Measurements from ENCODE around the gene SH3BP4. TPM values are rescaled to one million over a fixed set of nuclear protein-coding genes. Genes with fewer than 3 reads are reported as not detected.
"Not testable (repeated sequence)": the region's sequence is repeated elsewhere in the genome, so short reads cannot be mapped to it uniquely, and the experiment has no call there.

The SH3BP4 gene
- total RNA-seq, 1 donor from 2014 or later: 49.5 TPM

GRCh38 chr2:235011929-235012631, 60.3 kb downstream of the SH3BP4 start:
- TF ChIP-seq, protein P1, sequence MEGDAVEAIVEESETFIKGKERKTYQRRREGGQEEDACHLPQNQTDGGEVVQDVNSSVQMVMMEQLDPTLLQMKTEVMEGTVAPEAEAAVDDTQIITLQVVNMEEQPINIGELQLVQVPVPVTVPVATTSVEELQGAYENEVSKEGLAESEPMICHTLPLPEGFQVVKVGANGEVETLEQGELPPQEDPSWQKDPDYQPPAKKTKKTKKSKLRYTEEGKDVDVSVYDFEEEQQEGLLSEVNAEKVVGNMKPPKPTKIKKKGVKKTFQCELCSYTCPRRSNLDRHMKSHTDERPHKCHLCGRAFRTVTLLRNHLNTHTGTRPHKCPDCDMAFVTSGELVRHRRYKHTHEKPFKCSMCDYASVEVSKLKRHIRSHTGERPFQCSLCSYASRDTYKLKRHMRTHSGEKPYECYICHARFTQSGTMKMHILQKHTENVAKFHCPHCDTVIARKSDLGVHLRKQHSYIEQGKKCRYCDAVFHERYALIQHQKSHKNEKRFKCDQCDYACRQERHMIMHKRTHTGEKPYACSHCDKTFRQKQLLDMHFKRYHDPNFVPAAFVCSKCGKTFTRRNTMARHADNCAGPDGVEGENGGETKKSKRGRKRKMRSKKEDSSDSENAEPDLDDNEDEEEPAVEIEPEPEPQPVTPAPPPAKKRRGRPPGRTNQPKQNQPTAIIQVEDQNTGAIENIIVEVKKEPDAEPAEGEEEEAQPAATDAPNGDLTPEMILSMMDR (conservative IDR thresholded peaks at IDR 0.05): no peak
- DNase-seq (ENCODE audit: extremely low spot score, unreplicated experiment): no peak
- Mint-ChIP-seq H3K36me3 (peaks cover 43% of the 10 kb centered on the region), H3K9me3 (peaks cover 8% of the 10 kb centered on the region), H3K4me1 (ENCODE audit: unreplicated experiment) (peaks cover 32% of the 10 kb centered on the region), H3K27me3 (no peaks in the 10 kb centered on the region), H3K27ac (peak overlapping the region; percentile 53), H3K4me3 (peak overlapping the region; percentile 6)

DNA sequence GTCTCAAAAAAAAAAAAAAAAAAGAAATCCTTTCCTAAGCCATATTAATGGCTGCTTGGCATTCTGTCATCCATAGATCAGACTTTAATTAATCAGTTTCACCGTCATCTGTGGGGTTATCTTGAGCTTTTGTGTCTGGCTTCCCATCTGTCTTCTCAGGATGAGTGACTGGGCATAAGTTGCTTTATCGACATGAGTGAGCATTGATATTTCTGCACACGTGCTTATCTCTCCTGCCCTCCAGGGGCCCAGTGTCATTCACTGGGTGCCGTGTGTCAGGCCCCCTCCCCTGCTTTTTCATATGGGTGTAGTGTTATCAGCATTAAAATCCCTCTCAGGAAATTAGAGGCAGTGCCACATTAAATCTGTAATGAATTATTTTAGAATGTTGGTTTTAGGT, 65.6 kb downstream of the SH3BP4 start:
- Mint-ChIP-seq H3K36me3 (peaks cover 37% of the 10 kb centered on the region), H3K27me3 (no peaks in the 10 kb centered on the region), H3K27ac (no peak overlapping the region), H3K9me3 (no peaks in the 10 kb centered on the region), H3K4me1 (ENCODE audit: unreplicated experiment) (peaks cover 22% of the 10 kb centered on the region), H3K4me3 (no peak overlapping the region)
- TF ChIP-seq, protein P1 (conservative IDR thresholded peaks at IDR 0.05): no peak
- DNase-seq (ENCODE audit: extremely low spot score, unreplicated experiment): no peak

DNA sequence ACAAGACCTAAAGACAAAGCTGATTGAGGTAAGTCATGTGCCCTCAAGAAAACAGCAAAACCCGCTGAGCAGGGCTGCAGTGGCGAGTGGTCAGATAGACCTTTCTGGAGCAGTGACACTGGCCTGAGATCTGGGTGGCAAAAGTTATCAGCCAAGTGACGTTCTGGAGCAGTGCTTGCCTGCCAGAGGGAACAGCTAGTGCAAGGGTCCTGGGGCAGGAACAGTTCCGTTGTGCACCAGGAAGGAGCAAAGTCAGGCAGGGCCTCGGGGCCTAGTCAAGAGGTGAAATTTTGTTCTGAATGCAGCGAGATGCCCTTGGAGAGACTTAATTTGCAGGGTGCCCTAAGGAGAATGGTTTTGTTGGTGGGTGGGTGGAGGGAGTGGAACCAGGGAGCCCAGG, 67.0 kb downstream of the SH3BP4 start:
- peaks cover 24% of the 10 kb centered on the region for H3K4me1 Mint-ChIP-seq (ENCODE audit: unreplicated experiment)
- H3K27ac Mint-ChIP-seq: no peak overlapping the region
- H3K4me3 Mint-ChIP-seq: no peak overlapping the region
- no peak for DNase-seq (ENCODE audit: extremely low spot score, unreplicated experiment)
- H3K27me3 Mint-ChIP-seq: no peaks in the 10 kb centered on the region
- peaks cover 35% of the 10 kb centered on the region for H3K36me3 Mint-ChIP-seq
- TF ChIP-seq, protein P1 (conservative IDR thresholded peaks at IDR 0.05): no peak
- H3K9me3 Mint-ChIP-seq: no peaks in the 10 kb centered on the region

DNA sequence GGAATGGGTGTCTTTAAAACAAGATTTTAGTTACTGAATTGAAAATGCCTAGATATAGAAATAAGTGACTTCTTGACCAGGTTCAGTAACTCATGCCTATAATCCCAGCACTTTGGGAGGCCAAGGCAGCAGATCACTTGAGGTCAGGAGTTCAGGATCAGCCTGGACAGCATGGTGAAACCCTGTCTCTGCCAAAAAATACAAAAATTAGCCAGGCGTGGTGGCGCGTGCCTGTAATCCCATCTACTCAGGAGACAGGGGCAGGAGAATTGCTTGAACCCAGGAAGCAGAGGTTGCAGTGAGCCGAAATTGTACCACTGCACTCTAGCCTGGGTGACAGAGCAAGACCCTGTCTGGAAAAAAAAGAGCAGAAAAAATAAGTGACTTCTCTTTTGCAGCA, 68.3 kb downstream of the SH3BP4 start:
- not testable (repeated sequence) for H3K27ac Mint-ChIP-seq; H3K4me3 Mint-ChIP-seq; H3K27me3 Mint-ChIP-seq; DNase-seq (ENCODE audit: extremely low spot score, unreplicated experiment); H3K9me3 Mint-ChIP-seq
- Mint-ChIP-seq H3K36me3 (peaks cover 30% of the 10 kb centered on the region), H3K4me1 (ENCODE audit: unreplicated experiment) (peaks cover 37% of the 10 kb centered on the region)

DNA sequence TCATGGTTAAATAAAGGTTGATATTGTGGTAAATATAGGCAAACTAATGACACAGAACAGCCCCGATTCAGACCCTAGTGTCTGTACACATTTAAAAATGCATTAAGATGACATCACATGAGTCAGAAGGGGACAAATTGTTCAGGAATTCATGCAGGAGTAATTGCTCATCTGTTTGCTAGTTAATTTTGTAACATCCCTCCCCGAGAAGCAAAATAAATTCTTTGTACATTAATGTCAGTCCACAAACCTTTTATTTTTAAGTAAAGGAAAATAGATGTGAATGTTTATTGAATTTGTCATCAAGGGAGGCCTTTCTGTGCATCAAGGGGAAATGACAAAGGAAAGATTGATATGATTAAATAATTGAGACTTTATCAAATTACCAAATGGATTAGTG, 69.9 kb downstream of the SH3BP4 start:
- peaks cover 51% of the 10 kb centered on the region for H3K4me1 Mint-ChIP-seq (ENCODE audit: unreplicated experiment)
- H3K36me3 Mint-ChIP-seq: peaks cover 20% of the 10 kb centered on the region
- TF ChIP-seq, protein P1 (conservative IDR thresholded peaks at IDR 0.05): no peak
- H3K9me3 Mint-ChIP-seq: no peaks in the 10 kb centered on the region
- H3K27ac Mint-ChIP-seq: no peak overlapping the region
- DNase-seq (ENCODE audit: extremely low spot score, unreplicated experiment): no peak
- no peak overlapping the region for H3K4me3 Mint-ChIP-seq
- no peaks in the 10 kb centered on the region for H3K27me3 Mint-ChIP-seq

GRCh38 chr2:235024191-235024860, 72.5 kb downstream of the SH3BP4 start:
- peak overlapping the region; percentile 67 for H3K27ac Mint-ChIP-seq
- peaks cover 6% of the 10 kb centered on the region for H3K9me3 Mint-ChIP-seq
- no peaks in the 10 kb centered on the region for H3K27me3 Mint-ChIP-seq
- no peak overlapping the region for H3K4me3 Mint-ChIP-seq
- DNase-seq (ENCODE audit: extremely low spot score, unreplicated experiment): no peak
- H3K36me3 Mint-ChIP-seq: peaks cover 29% of the 10 kb centered on the region
- TF ChIP-seq, protein P1 (conservative IDR thresholded peaks at IDR 0.05): no peak
- peaks cover 53% of the 10 kb centered on the region for H3K4me1 Mint-ChIP-seq (ENCODE audit: unreplicated experiment)

All from type B pancreatic cell (in vitro differentiated cells).